Measurements from ENCODE around the gene OPRM1.
A peak's percentile ranks its signal among the peaks of the same experiment; 100 is the strongest.
"Not testable (repeated sequence)": the region's sequence is repeated elsewhere in the genome, so short reads cannot be mapped to it uniquely, and the experiment has no call there.

The OPRM1 gene

DNA sequence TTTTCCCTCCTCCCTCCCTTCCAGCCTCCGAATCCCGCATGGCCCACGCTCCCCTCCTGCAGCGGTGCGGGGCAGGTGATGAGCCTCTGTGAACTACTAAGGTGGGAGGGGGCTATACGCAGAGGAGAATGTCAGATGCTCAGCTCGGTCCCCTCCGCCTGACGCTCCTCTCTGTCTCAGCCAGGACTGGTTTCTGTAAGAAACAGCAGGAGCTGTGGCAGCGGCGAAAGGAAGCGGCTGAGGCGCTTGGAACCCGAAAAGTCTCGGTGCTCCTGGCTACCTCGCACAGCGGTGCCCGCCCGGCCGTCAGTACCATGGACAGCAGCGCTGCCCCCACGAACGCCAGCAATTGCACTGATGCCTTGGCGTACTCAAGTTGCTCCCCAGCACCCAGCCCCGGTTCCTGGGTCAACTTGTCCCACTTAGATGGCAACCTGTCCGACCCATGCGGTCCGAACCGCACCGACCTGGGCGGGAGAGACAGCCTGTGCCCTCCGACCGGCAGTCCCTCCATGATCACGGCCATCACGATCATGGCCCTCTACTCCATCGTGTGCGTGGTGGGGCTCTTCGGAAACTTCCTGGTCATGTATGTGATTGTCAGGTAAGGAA lies at the start of gene OPRM1:
OPRM1 (plus strand) TSS at position 10 of the 612 bp plus-strand sequence; CDS start at position 315, 305 bp downstream.
- peak; percentile 8 for DNase-seq

DNA sequence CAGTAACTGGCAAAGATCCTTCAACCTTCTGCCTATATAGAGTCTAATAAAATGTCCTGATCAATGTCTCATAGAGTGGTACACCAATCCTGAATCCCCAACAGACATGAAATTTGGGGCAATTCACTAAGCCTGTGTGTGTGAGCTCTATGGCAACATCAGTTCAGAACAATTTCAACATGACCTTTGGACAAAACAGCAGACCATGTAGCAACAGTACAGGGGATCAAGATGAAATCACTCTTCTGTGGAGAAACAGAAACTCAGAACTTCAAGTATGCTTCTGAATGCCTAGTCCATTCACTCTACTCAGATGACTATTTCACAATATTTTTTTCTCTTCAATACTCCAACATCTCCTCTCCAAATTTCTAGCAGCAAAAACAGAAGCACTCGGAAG lies 49.1 kb upstream of the OPRM1 start:
- DNase-seq = no peak

DNA sequence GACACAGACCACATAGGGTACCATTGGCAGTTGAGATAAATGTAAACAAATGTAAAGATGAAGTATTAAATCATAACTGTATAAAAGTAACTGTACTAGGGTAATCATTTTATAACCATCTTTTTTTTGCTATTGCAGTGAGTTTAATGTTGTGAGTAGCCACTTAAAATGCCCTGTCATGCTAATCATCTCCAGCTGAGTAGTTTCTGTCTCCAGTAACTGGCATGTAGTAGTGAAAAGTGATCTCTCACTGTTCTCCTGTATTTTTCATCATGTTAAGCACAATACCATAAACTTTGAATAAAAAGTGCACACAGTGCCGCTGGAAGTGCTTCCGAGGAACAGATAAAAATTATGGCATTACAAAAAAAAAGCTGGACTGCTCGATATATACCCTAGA lies 45.0 kb upstream of the OPRM1 start:
- DNase-seq = no peak

DNA sequence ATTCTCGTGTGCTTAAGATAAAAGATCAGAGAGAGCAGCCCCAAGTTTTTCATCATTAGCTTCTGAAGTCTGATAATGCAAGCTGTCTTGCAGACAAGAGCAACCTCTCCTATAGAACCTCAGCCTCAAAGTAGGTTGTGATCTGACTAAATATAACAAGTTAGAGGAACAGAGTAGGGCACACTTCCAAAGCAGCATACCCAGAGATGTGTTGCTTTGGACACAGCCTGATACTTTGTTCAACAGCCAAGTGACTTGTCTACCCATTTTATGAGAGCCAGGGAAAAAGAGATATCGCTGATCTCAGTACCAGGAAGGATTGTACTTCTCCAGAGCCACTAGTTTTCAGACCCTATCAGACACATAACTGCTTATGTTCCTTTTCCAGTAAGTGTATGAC lies 44.2 kb upstream of the OPRM1 start:
- no peak for DNase-seq

DNA sequence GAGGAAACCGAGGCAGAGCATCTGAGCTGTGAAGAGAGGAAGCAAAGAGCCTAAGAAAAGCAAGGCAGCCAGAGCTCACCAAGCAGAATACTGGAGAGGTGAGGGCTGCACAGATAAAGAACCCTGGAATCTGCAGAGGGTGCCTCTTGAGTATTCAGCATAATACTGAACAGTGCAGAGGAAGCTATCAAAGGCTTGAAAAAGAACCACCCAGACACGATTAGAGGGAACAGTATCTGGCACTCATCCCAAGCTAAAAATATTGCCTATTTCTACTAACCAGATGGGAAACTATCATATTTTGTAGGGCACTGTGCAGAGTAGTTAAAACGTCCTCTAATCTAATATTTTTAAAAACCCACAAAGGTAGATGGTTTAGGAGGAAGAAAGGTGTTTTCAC lies 41.8 kb upstream of the OPRM1 start:
- no peak for DNase-seq

- DNase-seq = no peak
These were observed 37.4 kb upstream of the OPRM1 start for GRCh38 chr6:154001494-154002285.

DNA sequence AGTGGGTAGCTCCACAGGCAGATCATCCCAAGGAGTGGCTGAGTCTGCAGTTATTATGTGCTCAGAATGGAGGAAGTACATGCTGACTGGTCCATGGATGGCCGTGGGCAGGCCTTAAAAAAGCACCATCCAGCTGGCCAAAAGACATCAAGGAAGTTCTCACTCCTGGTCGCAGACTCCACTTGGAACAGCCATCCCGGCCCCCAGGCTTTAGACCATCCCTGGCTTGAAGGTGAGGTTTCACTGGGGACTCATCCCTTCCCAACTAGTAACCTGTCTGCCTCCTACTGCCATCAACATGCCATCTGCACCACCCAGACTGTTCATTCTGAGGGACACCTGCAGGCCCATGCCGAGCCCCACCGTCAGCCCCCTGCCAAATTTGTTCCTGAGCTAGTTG lies 36.1 kb upstream of the OPRM1 start:
- DNase-seq = no peak

DNA sequence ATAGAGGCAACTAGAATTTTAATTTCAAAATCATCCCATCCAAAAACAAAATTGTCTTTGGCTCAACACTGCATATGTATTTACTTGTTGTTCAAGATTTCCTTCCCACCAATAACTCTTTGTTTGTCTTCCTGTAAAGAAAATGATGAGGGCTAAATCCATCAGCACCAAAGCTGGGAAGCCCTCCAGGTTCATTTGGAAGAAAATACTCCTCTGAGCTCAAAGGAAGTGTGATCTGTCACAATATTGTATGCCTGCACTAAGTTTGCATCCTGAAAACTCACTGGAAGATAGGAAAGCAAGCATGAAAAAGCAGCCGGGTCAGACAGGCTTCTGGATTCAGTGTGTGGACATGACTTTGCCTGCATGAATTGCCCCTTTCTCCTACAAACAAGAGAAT lies 28.7 kb upstream of the OPRM1 start:
- DNase-seq = no peak

GRCh38 chr6:154012852-154013251 lies 26.2 kb upstream of the OPRM1 start:
- DNase-seq = no peak

- DNase-seq = no peak
These were observed 21.3 kb upstream of the OPRM1 start for GRCh38 chr6:154017786-154018185.

GRCh38 chr6:154030646-154031045 lies 8.4 kb upstream of the OPRM1 start:
- DNase-seq = no peak

- DNase-seq = no peak
These were observed 2.0 kb downstream of the OPRM1 start for GRCh38 chr6:154041001-154041400.

GRCh38 chr6:154053141-154053540 lies 14.1 kb downstream of the OPRM1 start:
- no peak for DNase-seq

DNA sequence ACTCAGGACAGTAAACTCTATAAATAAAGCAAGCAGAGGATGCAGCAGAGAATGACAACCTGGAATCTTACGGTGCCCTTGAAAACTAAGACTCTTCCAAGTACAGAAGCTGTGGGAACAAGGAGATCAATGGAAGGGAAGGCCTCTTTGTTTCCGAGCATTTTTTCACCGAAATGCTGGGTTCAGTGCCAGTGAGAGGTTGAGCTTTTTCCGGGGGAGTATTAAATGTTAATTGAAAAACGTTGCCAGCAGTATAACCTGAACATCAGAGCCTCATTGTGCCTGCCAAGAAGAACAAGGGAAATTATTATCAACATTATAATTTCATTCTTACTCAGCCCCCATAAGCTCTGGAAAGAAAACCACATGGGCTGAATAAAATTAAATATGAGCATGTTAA lies 17.5 kb downstream of the OPRM1 start:
- DNase-seq = no peak

DNA sequence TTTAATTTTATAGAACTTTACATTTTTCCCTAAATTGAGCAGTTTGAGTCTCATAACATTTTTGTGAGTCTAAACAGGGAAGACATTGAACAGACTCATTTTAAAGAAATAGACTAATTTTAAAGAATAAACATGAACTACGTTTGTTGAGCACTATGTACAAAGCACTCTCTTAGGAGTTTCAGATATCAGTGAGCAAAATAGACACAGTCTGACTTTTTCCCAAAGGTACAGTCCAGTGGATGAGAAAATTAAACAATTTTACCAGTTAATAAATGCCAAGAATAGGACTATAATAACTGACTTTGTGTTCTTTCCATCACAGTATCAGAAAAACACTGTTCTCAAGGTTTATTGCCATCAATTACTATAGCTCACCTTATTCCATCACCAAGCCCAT lies 18.1 kb downstream of the OPRM1 start:
- no peak for DNase-seq

GRCh38 chr6:154058963-154059680 lies 20.1 kb downstream of the OPRM1 start:
- no peak for DNase-seq

- DNase-seq = no peak
These were observed 21.0 kb downstream of the OPRM1 start for GRCh38 chr6:154060076-154060475.

DNA sequence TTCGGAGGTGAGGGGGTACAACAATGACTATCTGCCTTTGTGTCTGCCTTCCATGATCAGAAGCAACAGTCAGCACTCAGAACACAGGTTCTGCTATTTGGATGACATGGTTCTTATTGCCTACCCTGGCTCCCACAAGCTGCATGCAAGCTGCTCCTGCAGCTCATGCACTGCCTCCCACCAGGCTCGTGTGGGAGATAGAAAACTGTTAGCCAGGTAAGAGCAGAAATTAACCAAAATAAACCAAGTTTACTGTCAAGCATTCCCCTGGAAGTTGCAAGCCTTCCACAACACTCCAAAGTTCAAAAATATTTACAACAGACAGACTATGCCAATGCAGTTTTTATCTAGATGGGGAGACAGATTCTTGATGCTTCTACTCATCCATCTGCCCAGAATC lies 31.0 kb downstream of the OPRM1 start:
- no peak for DNase-seq

- no peak for DNase-seq
These were observed 31.6 kb downstream of the OPRM1 start for GRCh38 chr6:154070657-154071056.

DNA sequence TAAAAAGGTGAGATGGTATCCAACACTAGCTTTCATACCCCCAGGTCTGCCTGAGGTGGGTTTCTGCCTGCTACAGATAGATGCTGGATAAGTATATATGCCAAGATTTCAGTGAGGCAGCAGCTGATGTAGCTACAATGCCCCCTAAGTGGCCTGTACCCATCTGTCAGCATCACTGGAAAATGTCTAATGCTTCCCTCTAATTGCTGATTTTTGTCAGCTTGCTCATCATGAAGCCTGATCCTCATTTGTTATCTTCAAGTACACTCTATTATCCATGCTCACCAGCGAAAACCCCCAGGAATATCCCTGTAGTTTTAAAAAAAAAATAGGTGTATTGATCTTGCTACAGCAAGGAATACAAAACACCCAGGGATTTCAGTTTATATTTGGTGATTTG lies 32.2 kb downstream of the OPRM1 start:
- DNase-seq = no peak

GRCh38 chr6:154071711-154072110 lies 32.7 kb downstream of the OPRM1 start:
- DNase-seq = no peak

- not testable (repeated sequence) for DNase-seq
These were observed 39.6 kb downstream of the OPRM1 start for GRCh38 chr6:154078596-154078995.

DNA sequence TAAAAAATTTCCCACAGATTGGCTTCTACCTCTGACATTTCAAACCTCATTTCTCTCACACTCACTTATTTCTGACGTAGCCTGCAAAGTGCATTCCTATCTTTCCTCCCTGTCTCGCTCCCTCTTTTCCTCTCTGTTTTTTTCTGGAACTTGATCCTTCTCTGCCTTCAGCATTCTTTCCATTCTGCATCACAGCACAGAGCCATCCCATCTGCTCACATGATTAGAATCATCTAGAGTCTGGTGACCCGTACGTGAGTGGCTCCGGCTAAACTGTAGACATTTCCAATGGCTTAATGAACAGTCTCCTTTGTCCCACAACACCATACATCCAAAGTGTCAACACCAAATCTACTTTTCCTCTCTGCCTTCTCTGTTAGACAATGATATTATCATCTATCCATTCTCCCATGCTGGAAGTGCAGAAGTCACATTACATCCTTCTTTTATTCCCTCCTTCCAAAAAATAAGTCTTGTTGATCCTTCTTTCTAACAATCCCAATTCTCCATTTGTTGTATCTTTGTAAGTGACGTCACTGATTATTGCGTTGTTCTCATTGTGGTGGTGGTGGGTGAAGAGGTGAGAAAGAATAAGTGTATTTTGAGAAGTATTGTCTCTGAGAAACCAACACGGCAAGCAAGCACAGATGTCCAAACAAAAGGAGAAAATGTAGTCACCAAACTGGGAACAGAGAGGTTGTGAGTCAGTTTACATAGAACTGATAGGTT lies 41.6 kb downstream of the OPRM1 start:
- DNase-seq = no peak

All from NCI-H1048 (cell line).